AG09309 (cell line): ENCODE measurements around the gene RBFOX2.

Source experiments
- DNase-seq: peaks from one replicate; pipeline ENCODE4 v3.0.0-alpha.2; 2010; ENCODE audit warnings: low read depth
- H3K4me3 ChIP-seq: 2 replicates; pipeline ENCODE4 v1.5.1; 2011; ENCODE audit warnings: mild to moderate bottlenecking, low read depth, low read length, moderate library complexity; ENCODE audit not compliant: control insufficient read depth
- CTCF ChIP-seq: IDR thresholded peaks from 2 replicates; pipeline ENCODE4 v1.5.1; 2011; ENCODE audit warnings: mild to moderate bottlenecking, low read depth, low read length, inconsistent platforms; ENCODE audit not compliant: insufficient read depth, control insufficient read depth; ENCODE audit errors: missing control alignments

RBFOX2 gene

GRCh38 chr22:36068776-36069344, 40.2 kb upstream of the RBFOX2 start:
- TF ChIP-seq CTCF: no peak
- no peak overlapping the region for H3K4me3 ChIP-seq
- DNase-seq: no peak

- H3K4me3 ChIP-seq: no peak overlapping the region
- DNase-seq: no peak
- no peak for TF ChIP-seq CTCF
Observed at GRCh38 chr22:36067235-36067558, 38.6 kb upstream of the RBFOX2 start.

- TF ChIP-seq CTCF: peak; percentile 89
- peak overlapping the region; percentile 17 for H3K4me3 ChIP-seq
- peak; percentile 91 for DNase-seq
Observed at GRCh38 chr22:36065775-36066544, 37.3 kb upstream of the RBFOX2 start.

- peak overlapping the region; percentile 17 for H3K4me3 ChIP-seq
- no peak for DNase-seq
- TF ChIP-seq CTCF: no peak
Observed at GRCh38 chr22:36065462-36065774, 36.8 kb upstream of the RBFOX2 start.

- TF ChIP-seq CTCF: no peak
- no peak overlapping the region for H3K4me3 ChIP-seq
- no peak for DNase-seq
Observed at GRCh38 chr22:36064358-36064757, 35.7 kb upstream of the RBFOX2 start.

GRCh38 chr22:36056980-36057379, 28.4 kb upstream of the RBFOX2 start:
- no peak overlapping the region for H3K4me3 ChIP-seq
- no peak for TF ChIP-seq CTCF
- DNase-seq: no peak
